ENCODE results near the gene DRC1. TPM values are rescaled to one million over a fixed set of nuclear protein-coding genes. Genes with fewer than 3 reads are reported as not detected.
A peak's percentile ranks its signal among the peaks of the same experiment; 100 is the strongest.
"Not testable (repeated sequence)": the region's sequence is repeated elsewhere in the genome, so short reads cannot be mapped to it uniquely, and the experiment has no call there.

The DRC1 gene
- total RNA-seq, 2 experiments from 2014 or later: not detected

DNA sequence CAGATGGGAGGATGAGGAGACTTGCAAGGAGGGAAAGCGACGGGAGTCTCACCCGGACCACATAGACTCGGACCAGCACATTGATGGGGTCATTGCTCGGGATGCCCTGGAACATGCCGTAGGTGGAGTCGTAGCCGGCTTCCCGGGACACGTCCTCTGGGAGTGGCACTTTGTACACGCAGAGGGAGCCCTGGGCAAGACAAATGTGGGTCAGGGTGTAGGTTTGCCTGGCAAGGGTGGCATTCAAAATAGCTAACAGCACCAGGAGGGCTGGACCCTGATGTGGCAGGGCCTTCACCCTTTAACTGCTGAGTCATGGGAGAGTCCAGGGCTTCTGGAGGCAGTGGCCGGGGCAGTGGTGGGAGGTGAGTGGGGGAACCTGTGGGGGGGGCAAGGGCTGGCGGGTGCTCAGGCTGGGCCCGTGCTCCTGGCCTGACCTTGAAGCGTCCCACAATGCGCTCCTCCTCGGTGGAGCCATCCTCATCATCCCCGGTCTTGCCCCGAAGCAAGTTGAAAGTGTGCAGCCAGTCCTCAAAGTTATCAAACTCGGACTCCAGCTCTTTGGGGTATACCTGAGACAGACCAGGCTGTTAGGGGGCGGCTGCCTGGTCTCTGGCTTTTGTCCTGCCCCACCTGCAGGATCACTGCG, 65.1 kb downstream of the DRC1 start:
- H3K4me2 ChIP-seq (ENCODE audit: low read length): no peak overlapping the region
- CTCF ChIA-PET (ENCODE audit: unreplicated experiment): no interaction called here
- BruUV-seq (replicated peaks): no TSS peak
- no peak overlapping the region for H2AFZ ChIP-seq (ENCODE audit: low read length)
- no peak for DNase-seq (ENCODE audit: low spot score)
- no peaks in the 10 kb centered on the region for H4K20me1 ChIP-seq (ENCODE audit: insufficient read depth, low read length)
- intact Hi-C loops (cut with micrococcal nuclease; ENCODE audit: unreplicated experiment): loop anchor here (10.0 kb wide), 1 partner anchor 142 kb away; no protein-coding TSS in a partner anchor
- no peaks in the 10 kb centered on the region for H3K4me1 ChIP-seq (ENCODE audit: insufficient read depth, low read length, poor library complexity, severe bottlenecking)
- peaks cover 6% of the 10 kb centered on the region; the same call in 1 of the 2 replicates for H3K9me3 ChIP-seq (ENCODE audit: low read length)
- no peak overlapping the region for H3K27ac ChIP-seq (ENCODE audit: low read depth, low read length, poor library complexity, severe bottlenecking)
- POLR2A ChIA-PET: interaction anchor here (0.7 kb wide), 1 partner anchor 165 kb away, joined by 5 read pairs; no protein-coding TSS in a partner anchor
- H3K79me2 ChIP-seq (ENCODE audit: insufficient read depth, low read depth, low read length): no peaks in the 10 kb centered on the region
- H3K4me3 ChIP-seq (ENCODE audit: low read depth, low read length, poor library complexity, severe bottlenecking): no peak overlapping the region
- no peaks in the 10 kb centered on the region for H3K36me3 ChIP-seq (ENCODE audit: insufficient read depth, low read length)
- H3K9me2 ChIP-seq (ENCODE audit: insufficient read depth, low read length): no peaks in the 10 kb centered on the region
- TF ChIP-seq CTCF (conservative IDR thresholded peaks at IDR 0.05; ENCODE audit: low read length) (no peak), EZH2phosphoT487 (IDR thresholded peaks at IDR 0.05; ENCODE audit: borderline replicate concordance, low read depth, low read length) (no peak)

GRCh38 chr2:26468544-26468943, 66.8 kb downstream of the DRC1 start:
- H3K27ac ChIP-seq (ENCODE audit: low read depth, low read length, poor library complexity, severe bottlenecking); DNase-seq (ENCODE audit: low spot score); POLR2A ChIA-PET; CTCF ChIA-PET (ENCODE audit: unreplicated experiment); H3K9me2 ChIP-seq (ENCODE audit: insufficient read depth, low read length); H2AFZ ChIP-seq (ENCODE audit: low read length); H3K4me1 ChIP-seq (ENCODE audit: insufficient read depth, low read length, poor library complexity, severe bottlenecking); H3K4me2 ChIP-seq (ENCODE audit: low read length); BruUV-seq (replicated peaks); H3K79me2 ChIP-seq (ENCODE audit: insufficient read depth, low read depth, low read length); H3K4me3 ChIP-seq (ENCODE audit: low read depth, low read length, poor library complexity, severe bottlenecking); H4K20me1 ChIP-seq (ENCODE audit: insufficient read depth, low read length); H3K36me3 ChIP-seq (ENCODE audit: insufficient read depth, low read length); H3K9me3 ChIP-seq (ENCODE audit: low read length): not testable (repeated sequence)
- intact Hi-C loops (cut with micrococcal nuclease; ENCODE audit: unreplicated experiment): loop anchor here (10.0 kb wide), 1 partner anchor 144 kb away; no protein-coding TSS in a partner anchor

GRCh38 chr2:26469092-26469710, 67.5 kb downstream of the DRC1 start:
- peaks cover 6% of the 10 kb centered on the region; the same call in 1 of the 2 replicates for H3K9me3 ChIP-seq (ENCODE audit: low read length)
- CTCF ChIA-PET (ENCODE audit: unreplicated experiment): no interaction called here
- H3K36me3 ChIP-seq (ENCODE audit: insufficient read depth, low read length): no peaks in the 10 kb centered on the region
- BruUV-seq (replicated peaks): no TSS peak
- intact Hi-C loops (cut with micrococcal nuclease; ENCODE audit: unreplicated experiment): loop anchor here (10.0 kb wide), 1 partner anchor 144 kb away; no protein-coding TSS in a partner anchor
- no peak overlapping the region for H3K27ac ChIP-seq (ENCODE audit: low read depth, low read length, poor library complexity, severe bottlenecking)
- POLR2A ChIA-PET: no interaction called here
- no peaks in the 10 kb centered on the region for H3K4me1 ChIP-seq (ENCODE audit: insufficient read depth, low read length, poor library complexity, severe bottlenecking)
- H3K9me2 ChIP-seq (ENCODE audit: insufficient read depth, low read length): no peaks in the 10 kb centered on the region
- DNase-seq (ENCODE audit: low spot score): peak; percentile 66
- no peak overlapping the region for H3K4me3 ChIP-seq (ENCODE audit: low read depth, low read length, poor library complexity, severe bottlenecking)
- no peaks in the 10 kb centered on the region for H3K79me2 ChIP-seq (ENCODE audit: insufficient read depth, low read depth, low read length)
- peak; percentile 90 for TF ChIP-seq CTCF (conservative IDR thresholded peaks at IDR 0.05; ENCODE audit: low read length)
- no peak for TF ChIP-seq EZH2phosphoT487 (IDR thresholded peaks at IDR 0.05; ENCODE audit: borderline replicate concordance, low read depth, low read length)
- H2AFZ ChIP-seq (ENCODE audit: low read length): no peak overlapping the region
- H3K4me2 ChIP-seq (ENCODE audit: low read length): no peak overlapping the region
- H4K20me1 ChIP-seq (ENCODE audit: insufficient read depth, low read length): no peaks in the 10 kb centered on the region
